Activated T-helper 1 cell treated with anti-CD3 and anti-CD28 coated beads, Interleukin-2, amount 50 U/mL, for 16 hours (primary cell): ENCODE measurements around the gene FBXO31.

ENCODE experiments used
- DNase-seq, 2 donors: peaks; one replicate each; pipeline ENCODE4 v3.0.0-alpha.2; 2020; ENCODE audit warnings: low read depth in 1 of 2, low spot score in 1 of 2

The FBXO31 gene

GRCh38 chr16:87293990-87294389 is 89.6 kb downstream of the FBXO31 start:
- DNase-seq, result no peak

- no peak for DNase-seq
Measured at GRCh38 chr16:87291944-87292343, 91.6 kb downstream of the FBXO31 start.

DNA sequence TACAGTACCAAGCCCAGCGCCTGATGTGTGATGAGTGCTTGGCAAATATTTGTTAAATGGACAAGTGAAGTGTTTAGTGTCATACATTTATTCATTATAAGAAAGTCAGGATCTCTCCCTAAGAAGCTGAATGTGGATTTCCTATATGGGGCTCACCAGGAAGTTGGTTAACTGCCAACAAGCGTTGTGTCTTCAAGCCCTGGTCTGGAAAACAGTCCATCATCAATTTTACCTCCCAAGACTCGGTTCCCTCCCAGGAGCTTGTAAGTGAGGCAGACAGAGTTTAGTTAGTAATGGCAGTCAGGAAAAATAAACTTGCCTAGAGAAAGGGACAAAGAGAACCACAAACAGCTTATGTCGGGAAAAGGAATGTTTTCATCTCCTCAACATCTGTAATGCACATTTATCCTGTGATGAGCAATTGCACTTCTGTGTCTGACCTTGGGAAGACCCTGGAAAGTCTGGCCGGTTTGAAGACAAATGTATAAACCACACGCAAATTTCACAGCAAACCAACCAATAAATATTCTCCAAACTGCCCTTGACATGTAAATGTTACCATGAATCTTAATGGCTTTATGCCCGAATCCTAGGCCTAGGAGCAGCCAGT is 94.7 kb downstream of the FBXO31 start:
- DNase-seq, result no peak

DNA sequence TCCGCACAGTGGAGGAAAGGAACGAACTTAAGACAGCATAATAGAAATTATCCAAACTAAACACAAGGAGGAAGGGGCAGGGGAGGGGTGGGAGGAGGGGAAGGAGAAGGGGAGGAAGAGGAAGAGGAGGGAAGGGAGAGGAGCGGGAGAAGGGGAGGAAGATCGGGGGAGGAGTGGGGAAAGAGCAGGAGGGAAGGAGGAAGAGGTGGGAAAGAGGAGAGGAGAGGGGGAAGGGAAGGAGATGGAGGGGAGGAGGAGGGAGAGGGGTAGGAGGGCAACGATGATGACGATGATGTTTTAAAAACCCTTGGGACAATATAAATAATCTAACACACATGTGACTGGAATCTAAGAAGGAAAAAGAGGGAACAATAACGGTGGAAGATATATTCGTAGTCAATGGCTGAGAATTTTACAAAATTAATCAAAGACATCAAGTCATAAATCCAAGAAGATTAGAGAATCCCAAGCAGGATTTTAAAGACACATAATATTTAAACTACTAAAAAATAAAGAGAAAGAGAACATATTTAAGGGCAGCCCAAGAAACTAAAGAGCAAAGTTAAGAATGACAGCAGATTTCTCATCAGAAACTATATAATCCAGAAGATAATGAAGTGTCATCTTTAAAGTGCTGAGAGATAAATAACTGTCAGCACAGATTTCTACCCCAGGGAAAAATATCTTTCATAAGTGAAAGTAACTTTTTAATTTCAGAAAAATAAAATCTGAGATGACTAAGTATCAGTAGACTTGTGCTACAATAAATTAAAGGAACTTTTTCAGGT is 96.5 kb downstream of the FBXO31 start:
- no peak for DNase-seq

GRCh38 chr16:87284183-87284582 is 99.4 kb downstream of the FBXO31 start:
- DNase-seq, result no peak

- no peak for DNase-seq
Measured at GRCh38 chr16:87279094-87279658, 104.4 kb downstream of the FBXO31 start.

DNA sequence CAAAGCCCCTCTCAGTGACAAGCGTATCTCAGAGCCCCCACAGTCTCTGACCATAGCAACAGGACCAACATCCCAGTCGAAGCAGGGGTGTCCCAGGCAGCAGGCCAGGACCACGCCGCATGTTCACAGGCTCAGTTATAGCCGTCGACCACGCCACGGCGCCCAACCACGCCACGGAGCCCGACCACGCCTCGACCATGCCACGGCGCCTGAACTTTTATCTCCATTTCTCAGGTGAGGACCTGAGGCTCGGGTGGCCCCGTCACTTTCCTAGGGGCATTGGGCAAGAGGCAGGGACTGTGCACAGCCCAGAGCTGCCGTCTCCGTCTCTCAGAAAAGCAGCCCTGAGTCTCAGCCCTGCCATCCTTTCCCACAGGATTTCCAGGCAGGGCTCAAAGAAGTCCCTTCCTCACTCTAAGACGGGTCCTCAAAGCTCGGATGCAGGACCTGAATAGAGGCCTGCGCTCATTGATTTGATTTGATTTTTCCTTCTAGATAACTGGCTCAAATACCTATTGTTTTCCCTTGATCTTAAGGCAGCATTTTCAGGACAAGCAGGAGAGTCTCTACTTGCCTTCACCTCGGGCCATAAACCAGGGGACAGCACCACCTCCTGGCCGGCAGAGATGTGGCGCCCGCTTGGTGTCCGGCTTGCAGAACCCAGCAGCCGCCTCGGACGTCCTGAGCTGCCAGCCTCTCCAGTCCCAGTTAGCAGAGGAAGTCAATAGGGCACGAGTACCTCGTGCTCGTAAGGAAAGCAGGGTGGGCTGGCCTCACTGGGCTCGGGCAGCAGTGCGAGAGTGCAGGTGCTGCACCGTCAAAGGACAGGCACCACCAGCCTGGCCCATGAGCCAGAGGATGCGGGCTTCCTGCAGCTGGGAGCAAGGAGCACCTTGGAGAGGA is 105.1 kb downstream of the FBXO31 start:
- no peak for DNase-seq
